GM19397 (cell line): ENCODE data around the gene PER1.
A peak's percentile ranks its signal among the peaks of the same experiment; 100 is the strongest.
"Not testable (repeated sequence)": the region's sequence is repeated elsewhere in the genome, so short reads cannot be mapped to it uniquely, and the experiment has no call there.

Experiments used
- ATAC-seq: cut with Tn5 transposase; IDR thresholded peaks from one replicate; pipeline ENCODE4 v1.9.1; 2021; ENCODE audit warnings: mild to moderate bottlenecking, moderate library complexity; ENCODE audit not compliant: unreplicated experiment

The PER1 gene

GRCh38 chr17:8173056-8173870, 21.1 kb upstream of the PER1 start:
- peak; percentile 68 for ATAC-seq

DNA sequence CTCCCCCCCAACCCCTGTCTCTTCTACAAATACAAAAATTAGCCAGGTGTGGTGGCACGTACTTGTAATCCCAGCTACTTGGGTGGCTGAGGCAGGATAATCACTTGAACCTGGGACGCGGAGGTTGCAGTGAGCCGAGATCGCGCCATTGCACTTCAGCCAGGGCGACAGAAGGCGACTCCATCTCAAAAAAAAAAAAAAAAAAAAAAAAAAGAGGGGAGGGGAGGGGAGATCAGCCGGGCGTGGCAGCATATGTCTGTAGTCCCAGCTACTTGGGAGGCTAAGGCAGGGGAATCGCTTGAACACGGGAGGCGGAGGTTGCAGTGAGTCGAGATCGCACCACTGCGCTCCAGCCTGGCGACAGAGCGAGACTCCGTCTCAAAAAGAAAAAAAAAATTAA, 18.0 kb upstream of the PER1 start:
- ATAC-seq: not testable (repeated sequence)

DNA sequence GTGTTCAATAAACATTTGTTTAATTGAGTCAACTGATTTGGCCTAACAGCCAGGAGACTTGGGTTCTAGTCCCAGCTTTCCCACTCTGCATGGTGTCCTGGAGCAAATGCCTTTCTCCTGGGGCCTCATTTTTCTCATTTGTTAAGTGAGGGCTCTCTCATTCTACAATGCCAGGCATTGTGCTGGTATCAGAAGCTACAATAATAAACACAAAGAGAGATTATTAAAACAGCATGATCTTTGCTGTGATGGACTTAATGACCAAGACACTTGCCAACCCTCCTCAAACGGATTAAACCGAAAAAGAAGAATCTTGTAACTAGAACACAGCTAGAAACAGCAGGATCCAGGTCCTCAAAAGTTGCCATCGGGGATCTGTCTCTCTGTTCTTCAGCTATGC, 15.3 kb upstream of the PER1 start:
- ATAC-seq: no peak

GRCh38 chr17:8166731-8167130, 14.5 kb upstream of the PER1 start:
- ATAC-seq: no peak

DNA sequence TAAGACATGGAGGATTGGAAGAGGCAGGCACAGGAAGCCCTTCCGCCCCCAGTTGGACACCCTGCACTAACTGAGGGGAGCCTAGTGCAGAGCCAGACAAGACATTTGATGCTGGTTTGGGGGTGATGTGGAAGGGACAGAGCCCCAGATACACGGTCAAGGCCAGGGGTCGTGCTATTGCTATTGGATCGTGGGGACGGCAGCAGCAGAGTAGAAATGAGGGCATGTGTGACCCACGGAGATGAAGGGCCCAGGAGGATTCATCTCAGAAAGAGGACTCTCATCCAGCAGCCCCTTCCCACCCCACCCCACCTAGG, 12.6 kb upstream of the PER1 start:
- ATAC-seq: no peak

DNA sequence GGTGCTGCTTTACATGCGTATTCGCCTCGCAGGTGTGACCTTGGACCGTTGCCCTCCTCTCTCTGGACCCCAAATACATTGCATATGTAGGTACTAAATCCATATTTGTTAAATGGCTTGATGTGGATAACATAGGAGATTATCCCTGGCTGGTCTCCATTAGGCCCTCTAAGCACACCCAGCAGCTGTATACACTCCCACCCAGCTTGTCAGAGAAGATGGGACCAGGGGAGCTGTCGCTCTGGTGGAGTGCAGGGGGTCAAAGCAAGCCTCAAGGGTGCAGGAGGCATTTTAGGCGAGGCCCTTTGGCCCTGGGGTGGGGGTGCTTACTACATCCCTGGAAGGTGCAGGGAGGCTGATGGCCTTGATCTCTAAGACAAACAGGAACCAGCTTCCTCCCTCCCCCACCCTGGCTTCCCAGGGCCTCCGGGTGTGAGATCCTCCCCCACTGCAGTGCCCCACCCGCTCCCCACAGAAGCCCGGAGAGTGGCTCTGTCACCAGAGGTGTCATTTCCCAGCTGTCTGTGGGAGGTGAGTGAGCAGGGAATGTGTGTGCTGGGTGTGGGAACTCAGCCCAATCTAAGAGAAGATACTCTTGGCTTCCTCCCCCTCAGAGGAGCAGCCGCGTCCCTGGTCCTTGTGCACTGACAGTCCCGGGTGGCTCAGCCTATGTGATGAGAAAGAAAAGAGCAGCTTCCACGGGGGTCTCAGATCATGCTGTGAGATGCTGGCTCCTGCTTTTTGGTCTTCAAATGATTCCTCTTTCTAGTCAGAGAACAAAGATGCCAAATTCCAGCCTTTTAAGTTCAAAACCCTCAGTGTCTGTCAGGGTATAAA, 12.0 kb upstream of the PER1 start:
- ATAC-seq: no peak

- ATAC-seq: no peak
Observed at GRCh38 chr17:8162997-8163977, 11.1 kb upstream of the PER1 start.

DNA sequence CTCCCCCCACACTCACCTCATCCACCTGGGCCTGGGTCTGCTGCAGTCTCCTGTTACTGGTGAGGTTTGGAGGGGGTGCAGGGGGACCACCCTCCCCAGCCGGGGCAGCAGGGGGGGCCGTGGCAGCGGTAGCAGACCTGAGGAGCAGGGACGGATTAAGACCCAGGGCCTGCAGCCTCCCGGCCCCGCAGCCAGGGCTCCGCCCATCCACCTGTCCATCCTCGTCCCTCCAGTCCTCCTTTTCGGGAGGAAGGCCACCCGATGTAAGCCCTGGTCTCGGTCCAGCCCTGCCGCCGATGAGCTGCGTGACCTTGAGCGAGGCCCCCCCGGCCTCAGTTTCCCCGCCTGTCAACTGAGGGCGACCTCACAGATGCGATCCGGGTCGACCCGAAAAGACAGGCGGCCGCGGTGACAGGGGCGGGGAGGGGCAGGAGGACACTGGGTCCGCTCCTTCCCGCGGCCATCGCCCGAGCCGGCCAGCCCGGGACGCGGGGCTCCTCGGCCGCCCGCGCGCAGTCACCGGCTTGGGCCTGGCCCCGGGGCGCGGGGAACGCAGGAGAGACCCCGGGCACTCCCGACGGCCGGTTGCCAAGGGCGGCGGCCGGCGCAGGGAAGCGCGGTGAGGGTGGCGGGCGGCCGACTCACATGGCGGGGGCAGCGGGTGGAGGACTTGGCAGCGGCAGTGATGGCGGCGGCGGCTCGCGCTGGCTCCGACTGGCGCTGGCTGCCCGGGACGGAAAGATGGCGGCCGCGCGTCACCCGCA, 10.2 kb upstream of the PER1 start, which contains the start of gene VAMP2:
VAMP2 (minus strand) TSS at position 716 of the 764 bp plus-strand sequence; CDS start at position 647, 69 bp downstream.
- peak; percentile 55 for ATAC-seq

DNA sequence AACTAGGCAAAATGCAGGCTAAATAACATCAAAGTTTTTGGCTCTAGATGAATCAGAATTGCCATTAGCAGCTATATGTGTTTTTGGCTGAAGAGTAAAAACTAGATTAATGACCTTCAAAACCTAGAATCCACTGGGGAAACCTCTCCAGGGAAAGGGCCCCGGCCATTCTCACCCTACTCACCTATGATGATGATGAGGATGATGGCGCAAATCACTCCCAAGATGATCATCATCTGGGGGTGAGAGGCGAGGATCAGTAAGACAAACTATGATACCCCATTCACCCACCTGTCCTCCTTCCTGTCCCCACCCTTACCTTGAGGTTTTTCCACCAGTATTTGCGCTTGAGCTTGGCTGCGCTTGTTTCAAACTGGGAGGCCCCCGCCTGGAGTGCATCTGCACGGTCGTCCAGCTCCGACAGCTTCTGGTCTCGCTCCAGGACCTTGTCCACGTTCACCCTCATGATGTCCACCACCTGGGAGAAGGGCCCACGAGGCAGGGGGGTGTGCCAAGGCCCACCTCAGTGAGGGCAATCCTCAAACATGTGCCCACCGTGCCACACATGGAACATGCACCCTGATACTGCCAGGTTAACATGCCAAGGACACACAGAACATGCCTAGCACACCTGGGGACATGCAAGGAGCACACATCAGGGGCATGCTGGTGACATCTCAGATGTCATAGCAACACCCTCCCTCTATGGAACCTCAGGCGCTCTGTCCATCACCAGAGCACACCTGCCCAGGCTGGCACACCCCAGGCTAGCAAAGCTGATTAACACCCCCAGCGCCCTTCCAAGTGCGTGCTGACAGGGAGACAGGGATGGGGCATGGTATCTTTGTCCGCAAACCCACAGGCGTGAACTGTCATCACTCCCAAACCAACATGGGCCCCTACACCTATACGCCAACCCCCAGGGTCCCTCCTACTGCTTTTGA, 9.4 kb upstream of the PER1 start:
- no peak for ATAC-seq

DNA sequence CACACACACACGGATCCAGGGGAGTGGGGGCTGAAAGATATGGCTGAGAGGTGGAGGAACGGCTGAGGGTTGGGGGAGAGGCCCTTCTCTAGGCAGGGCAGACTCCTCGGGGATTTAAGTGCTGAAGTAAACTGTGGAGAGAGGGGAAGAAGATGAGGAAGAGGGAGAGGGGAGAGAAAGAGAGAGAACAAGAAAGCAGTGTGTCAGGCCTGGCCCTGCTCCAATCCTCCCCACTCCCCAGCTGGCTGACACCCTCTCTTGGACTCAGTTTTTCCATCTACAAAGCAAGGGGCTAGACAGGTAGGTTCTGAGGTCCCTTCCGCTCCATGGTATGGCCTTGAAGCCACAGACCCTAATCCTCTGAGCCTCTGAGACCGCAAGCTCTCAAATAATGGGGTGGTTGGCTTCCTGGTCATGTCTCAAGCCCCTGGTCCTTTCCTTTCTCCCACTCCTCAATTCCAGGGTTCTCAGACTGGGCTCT, 8.6 kb upstream of the PER1 start:
- ATAC-seq: no peak

GRCh38 chr17:8160224-8160577, 8.0 kb upstream of the PER1 start:
- ATAC-seq: no peak

GRCh38 chr17:8159459-8160223, 7.4 kb upstream of the PER1 start:
- no peak for ATAC-seq

DNA sequence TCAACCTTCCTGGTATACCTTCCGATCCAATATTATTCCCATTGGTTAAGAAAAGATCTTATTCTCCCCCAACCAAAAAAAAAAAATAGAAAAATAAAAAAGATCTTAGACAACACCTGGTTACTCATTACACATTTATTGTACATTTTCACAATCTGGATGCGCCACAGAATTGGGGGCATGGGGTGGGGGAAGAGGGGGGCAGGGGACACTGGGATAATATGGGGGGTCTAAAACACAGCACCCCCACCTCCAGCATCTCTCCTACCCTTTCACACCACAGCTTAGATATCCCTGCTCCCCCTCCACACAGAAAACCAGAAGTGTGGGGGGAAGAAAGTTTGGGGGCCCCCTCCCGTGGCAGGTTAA, 6.8 kb upstream of the PER1 start:
- no peak for ATAC-seq

- no peak for ATAC-seq
Observed at GRCh38 chr17:8158267-8159031, 6.2 kb upstream of the PER1 start.

DNA sequence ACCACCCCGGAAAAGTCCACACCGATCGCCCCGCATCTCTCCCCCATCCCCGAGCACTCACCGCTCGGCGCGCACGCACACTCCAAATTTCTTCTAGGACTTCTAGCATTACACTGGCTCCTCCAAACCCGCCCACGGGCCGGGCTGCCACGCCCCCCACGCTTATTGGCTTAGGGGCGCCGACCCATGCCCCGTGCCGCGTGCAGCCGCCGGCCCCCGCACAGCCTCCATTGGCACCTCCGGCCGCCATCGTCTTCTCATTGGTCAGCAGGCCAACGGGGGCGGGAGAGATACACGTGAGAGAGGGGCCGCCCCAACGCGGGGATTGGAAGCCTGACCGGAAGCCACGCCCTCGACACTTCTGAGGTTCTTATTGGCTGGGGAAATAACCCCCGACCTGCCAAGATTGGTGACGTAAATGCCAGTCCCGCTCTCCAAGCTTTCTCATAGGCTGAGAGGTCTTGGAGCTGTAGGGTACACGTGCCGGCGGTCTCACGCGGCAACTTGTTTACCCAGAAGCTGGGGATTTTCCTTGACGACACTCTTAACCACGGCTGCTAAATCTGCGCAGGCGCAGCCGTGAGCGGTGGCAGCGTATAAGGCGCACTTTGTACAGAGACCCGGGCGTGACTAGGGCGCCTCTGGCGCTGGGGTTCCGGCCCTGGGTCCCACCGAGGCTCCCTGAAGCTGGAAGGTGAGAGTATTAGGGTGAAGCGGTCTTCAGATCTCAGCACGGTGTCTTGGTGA, 4.2 kb upstream of the PER1 start:
- peak; percentile 80 for ATAC-seq

- no peak for ATAC-seq
Observed at GRCh38 chr17:8155996-8156245, 3.7 kb upstream of the PER1 start.
